SKM-1 treated with dmso at 0.1 percent for 144 hours (cell line): ENCODE measurements around the gene KHDRBS1.
A peak's percentile ranks its signal among the peaks of the same experiment; 100 is the strongest.
"Not testable (repeated sequence)": the region's sequence is repeated elsewhere in the genome, so short reads cannot be mapped to it uniquely, and the experiment has no call there.

Experiments used
- DNase-seq: peaks from one replicate; lab custom pipeline; 2025; ENCODE audit not compliant: unreplicated experiment; lab: John Stamatoyannopoulos, UW

KHDRBS1 gene

GRCh38 chr1:32062867-32063230 is 49.2 kb downstream of the KHDRBS1 start:
- DNase-seq, result no peak

DNA sequence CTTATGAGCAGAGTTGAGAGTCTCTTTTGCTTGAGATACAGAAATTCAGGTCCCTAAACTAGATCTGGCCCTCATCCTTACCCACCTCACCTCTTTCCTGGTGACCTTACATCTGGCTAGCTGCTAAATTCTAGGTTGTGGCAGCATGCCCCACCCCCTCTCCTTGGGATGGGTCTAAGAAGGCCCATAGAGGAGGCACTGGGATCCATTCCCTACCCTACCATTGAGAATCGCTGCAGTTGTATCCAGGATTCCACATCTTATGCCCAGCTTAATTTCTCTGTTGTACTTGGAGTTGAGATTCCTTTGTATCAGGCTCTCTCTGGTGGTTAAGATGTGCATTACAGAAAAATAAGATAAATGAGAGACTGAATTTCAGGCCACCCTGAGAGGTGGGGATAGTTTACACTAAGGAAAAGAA is 49.6 kb downstream of the KHDRBS1 start:
- DNase-seq, result peak; percentile 29

GRCh38 chr1:32065613-32066488 is 52.2 kb downstream of the KHDRBS1 start:
- DNase-seq, result not testable (repeated sequence)

- DNase-seq, result peak; percentile 99
These were observed 52.8 kb downstream of the KHDRBS1 start for GRCh38 chr1:32066489-32066873.

DNA sequence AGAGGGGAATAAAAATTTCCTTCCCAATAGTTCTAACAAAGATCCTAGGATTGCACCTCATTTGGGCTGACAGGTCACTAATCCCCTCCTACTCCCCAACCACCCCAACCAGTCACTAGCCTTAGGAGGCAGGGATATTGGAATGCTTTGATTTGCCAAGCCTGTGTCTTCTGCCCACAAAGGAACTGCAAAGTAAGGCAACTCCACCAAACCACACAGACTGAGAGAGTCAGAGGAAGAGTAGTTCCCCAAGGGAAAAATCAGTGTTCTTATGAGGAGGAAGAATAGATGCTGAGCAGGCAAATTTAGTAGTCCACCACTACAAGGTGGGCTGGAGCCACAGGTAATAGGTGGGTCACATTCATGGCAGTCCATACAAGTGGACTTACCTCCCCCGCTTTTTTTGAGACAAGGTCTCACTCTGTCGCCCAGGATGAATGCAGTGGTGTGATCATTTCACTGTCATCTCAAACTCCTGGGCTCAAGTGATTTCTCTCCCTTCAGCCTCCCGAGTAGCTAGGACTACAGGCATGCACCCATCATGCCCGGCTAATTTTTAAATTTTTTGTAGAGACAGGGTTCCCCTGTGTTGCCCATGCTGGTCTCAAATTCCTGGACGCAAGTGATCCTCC is 55.4 kb downstream of the KHDRBS1 start:
- no peak for DNase-seq

DNA sequence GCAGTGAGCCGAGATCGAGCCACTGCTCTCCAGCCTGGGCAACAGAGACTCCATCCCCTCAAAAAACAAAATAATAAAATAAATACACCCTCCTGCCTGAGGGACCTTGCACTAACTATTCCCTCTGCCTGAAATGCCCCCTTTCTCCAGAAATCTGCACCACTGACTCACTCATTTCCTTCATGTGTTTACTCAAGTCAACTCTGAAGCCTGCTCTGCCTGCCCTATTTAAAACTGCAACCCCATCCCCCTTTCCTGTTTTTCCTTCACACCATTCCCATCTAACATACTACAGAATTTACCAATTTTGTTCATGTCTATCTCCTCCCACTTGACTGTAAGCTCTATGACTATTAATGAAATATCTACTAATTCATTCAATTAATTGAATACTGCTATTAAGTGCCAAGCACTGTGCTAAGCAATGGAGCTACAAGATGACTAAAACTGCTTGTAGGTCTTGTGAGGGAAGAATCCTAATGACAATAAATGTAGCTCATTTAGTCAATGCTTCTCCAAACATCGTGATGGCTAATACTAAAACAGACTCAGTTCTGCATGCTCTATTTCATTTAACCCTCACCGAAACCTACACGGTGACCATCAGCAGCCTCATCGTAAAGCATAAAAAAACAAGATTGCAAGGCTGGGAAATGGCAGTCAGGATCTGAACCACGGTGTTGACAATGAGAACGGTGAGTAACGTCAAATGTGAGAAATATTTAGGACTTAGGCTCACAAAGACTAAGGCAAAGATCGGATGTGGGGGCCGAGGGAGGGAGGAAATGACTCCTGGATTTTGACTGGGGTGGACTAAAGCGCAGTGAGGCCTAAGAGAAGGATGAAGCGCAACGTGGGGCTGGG is 58.3 kb downstream of the KHDRBS1 start:
- no peak for DNase-seq

DNA sequence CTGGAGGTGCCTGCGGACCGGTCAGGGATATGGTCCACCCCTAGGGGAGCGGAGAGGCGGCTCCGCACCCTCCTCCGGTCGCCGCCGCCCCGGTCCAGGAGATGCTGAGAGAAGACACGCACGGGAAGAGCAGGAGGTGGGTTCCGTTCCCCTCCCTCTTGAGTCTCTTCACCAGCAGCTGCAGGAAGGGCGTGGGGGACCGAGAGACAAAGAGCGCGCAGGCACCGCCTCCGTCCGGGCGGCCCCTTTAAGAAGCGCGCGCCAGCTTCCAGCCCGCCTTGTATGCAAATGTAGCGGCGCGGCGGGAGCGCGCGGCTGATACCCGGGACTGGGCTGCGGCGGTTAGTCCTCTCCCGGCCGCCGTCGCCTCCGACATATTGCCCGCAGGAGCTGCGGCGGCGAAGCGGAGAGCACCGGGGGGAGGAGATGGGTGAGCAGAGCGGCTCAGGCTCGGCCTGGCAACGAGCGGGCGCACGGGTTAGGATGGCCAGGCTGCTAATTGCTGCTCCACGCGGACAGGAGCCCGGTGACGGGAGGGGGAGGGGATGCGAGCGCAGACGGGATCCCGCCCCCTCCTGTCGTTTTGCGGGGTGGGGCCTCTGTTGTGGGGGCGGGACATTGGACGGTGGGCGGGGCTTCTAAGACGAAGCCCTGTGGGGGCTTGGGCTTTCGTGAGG is 59.1 kb downstream of the KHDRBS1 start, which contains the start of gene TMEM39B:
Gene TMEM39B, plus strand, starts transcription at position 318 of the 677 bp plus-strand sequence. Its CDS starts 109 bp downstream, at position 427.
- peak; percentile 94 for DNase-seq

- DNase-seq, result no peak
These were observed 59.9 kb downstream of the KHDRBS1 start for GRCh38 chr1:32073299-32074229.

DNA sequence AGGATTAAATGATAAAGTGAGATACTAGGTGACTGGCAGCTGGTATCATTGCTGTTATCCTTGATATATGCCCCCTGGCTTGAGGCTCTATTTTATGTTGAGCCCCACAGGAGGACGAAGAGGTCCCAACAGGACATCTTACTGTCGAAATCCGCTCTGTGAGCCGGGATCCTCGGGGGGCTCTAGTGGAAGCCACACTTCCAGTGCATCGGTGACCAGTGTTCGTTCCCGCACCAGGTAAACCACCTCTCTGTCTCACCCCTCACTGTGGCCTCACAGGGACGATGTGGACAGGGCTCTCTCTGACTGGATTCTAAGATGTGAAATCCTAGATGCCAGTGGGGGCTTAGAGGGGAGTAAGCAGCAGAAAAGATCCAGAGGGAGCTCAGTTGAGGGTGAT is 61.2 kb downstream of the KHDRBS1 start:
- no peak for DNase-seq

- no peak for DNase-seq
These were observed 63.8 kb downstream of the KHDRBS1 start for GRCh38 chr1:32077451-32077850.

GRCh38 chr1:32082022-32082421 is 68.4 kb downstream of the KHDRBS1 start:
- DNase-seq, result no peak

- not testable (repeated sequence) for DNase-seq
These were observed 72.7 kb downstream of the KHDRBS1 start for GRCh38 chr1:32086381-32086780.

- DNase-seq, result no peak
These were observed 77.5 kb downstream of the KHDRBS1 start for GRCh38 chr1:32091176-32091575.

DNA sequence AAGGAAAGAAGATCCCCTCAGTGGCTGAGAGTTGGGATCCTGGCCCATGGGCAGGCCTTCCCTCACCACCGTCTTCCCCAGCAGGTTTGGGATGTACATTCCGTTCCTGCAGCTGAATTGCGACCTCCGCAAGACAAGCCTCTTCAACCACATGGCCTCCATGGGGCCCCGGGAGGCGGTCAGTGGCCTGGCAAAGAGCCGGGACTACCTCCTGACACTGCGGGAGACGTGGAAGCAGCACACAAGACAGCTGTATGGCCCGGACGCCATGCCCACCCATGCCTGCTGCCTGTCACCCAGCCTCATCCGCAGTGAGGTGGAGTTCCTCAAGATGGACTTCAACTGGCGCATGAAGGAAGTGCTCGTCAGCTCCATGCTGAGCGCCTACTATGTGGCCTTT is 77.9 kb downstream of the KHDRBS1 start:
- DNase-seq, result no peak
